GM21515 (cell line): ENCODE measurements around the gene ELMOD1.

Experiments used
- ATAC-seq: cut with Tn5 transposase; IDR thresholded peaks from one replicate; pipeline ENCODE4 v1.9.1; 2021; ENCODE audit not compliant: unreplicated experiment

Gene ELMOD1

GRCh38 chr11:107631931-107632330 lies 41.0 kb downstream of the ELMOD1 start:
- no peak for ATAC-seq

GRCh38 chr11:107646783-107647182 lies 55.8 kb downstream of the ELMOD1 start:
- ATAC-seq, result no peak

- ATAC-seq, result no peak
These were observed 57.3 kb downstream of the ELMOD1 start for GRCh38 chr11:107648242-107648641.

- ATAC-seq, result no peak
These were observed 60.7 kb downstream of the ELMOD1 start for GRCh38 chr11:107651672-107652071.

- ATAC-seq, result no peak
These were observed 62.1 kb downstream of the ELMOD1 start for GRCh38 chr11:107653076-107653475.

GRCh38 chr11:107655602-107656001 lies 64.7 kb downstream of the ELMOD1 start:
- ATAC-seq, result no peak

- no peak for ATAC-seq
These were observed 68.4 kb downstream of the ELMOD1 start for GRCh38 chr11:107659310-107659709.

- ATAC-seq, result no peak
These were observed 69.1 kb downstream of the ELMOD1 start for GRCh38 chr11:107660066-107660465.

GRCh38 chr11:107661656-107662055 lies 70.7 kb downstream of the ELMOD1 start:
- ATAC-seq, result no peak

- ATAC-seq, result no peak
These were observed 74.1 kb downstream of the ELMOD1 start for GRCh38 chr11:107665018-107665417.

GRCh38 chr11:107666911-107667613 lies 76.1 kb downstream of the ELMOD1 start:
- no peak for ATAC-seq

- no peak for ATAC-seq
These were observed 78.3 kb downstream of the ELMOD1 start for GRCh38 chr11:107669191-107669740.

GRCh38 chr11:107669893-107670601 lies 79.1 kb downstream of the ELMOD1 start:
- no peak for ATAC-seq

- no peak for ATAC-seq
These were observed 85.0 kb downstream of the ELMOD1 start for GRCh38 chr11:107675902-107676301.

- ATAC-seq, result no peak
These were observed 85.5 kb downstream of the ELMOD1 start for GRCh38 chr11:107676336-107677057.

- ATAC-seq, result no peak
These were observed 87.1 kb downstream of the ELMOD1 start for GRCh38 chr11:107677924-107678631.

GRCh38 chr11:107678632-107678971 lies 87.7 kb downstream of the ELMOD1 start:
- ATAC-seq, result no peak

GRCh38 chr11:107679255-107680024 lies 88.5 kb downstream of the ELMOD1 start:
- no peak for ATAC-seq

GRCh38 chr11:107682171-107682570 lies 91.2 kb downstream of the ELMOD1 start:
- no peak for ATAC-seq

- no peak for ATAC-seq
These were observed 91.6 kb downstream of the ELMOD1 start for GRCh38 chr11:107682572-107682971.
